Fibroblast of skin of back (primary cell): ENCODE measurements around the gene UNC5C.
A peak's percentile ranks its signal among the peaks of the same experiment; 100 is the strongest.
"Not testable (repeated sequence)": the region's sequence is repeated elsewhere in the genome, so short reads cannot be mapped to it uniquely, and the experiment has no call there.

Experiments used
- DNase-seq: peaks from one replicate; pipeline ENCODE4 v3.0.0-alpha.2; 2013

Gene UNC5C

GRCh38 chr4:95162867-95163266, 385.9 kb downstream of the UNC5C start:
- DNase-seq: no peak

DNA sequence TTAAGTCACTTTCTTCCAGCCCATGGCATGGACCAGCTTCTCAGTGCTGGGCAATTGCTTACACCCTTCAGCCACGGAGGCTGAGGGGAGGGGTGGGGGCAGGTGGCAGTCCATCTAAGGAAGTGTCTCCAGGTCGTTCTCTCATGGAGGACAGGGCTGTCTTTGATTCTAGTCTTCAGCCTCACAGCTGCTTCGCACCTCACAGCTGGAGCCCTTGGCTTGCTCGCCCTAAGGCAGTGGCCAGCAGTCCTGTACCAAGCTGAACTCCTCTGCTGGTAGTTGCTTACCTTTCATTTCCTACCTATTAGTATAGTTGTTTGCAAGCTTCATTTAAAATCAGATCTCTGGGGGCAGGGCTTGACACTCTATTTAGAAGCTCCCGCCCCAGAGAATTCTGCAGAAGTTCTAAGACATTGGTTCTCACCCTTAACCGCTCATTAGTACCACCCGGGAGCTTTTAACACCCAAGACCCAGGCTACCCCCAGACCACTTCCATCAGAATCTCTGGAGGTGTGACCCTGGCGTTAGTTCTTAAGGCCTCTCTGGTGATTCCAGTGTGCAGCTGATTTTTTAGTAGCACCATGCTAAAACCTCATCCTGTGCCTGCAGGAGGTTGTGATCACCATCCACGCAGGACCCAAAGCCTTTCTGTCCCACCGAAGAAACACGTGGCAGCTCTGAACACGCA, 386.8 kb downstream of the UNC5C start:
- DNase-seq: no peak

DNA sequence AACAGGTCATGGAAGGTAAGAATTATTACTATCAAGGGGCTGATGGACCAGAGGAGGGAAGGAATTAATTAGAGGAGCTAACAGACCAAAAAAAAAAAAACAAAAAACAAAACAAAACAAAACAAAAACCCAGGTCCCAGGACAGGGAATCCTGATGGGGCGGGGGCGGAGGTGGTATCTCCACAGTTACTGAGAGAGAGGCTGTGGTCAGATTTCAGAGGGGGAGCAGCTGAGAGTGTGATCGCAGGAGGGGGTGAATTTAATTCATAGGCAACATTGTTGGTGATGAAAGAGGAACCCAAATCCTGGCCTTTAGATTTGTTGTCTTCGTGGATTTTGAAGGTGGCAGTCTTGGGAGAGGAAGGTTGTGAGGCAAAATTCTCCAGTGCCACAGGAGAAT, 389.4 kb downstream of the UNC5C start:
- no peak for DNase-seq

- DNase-seq: no peak
Measured at GRCh38 chr4:95158626-95159025, 390.1 kb downstream of the UNC5C start.

DNA sequence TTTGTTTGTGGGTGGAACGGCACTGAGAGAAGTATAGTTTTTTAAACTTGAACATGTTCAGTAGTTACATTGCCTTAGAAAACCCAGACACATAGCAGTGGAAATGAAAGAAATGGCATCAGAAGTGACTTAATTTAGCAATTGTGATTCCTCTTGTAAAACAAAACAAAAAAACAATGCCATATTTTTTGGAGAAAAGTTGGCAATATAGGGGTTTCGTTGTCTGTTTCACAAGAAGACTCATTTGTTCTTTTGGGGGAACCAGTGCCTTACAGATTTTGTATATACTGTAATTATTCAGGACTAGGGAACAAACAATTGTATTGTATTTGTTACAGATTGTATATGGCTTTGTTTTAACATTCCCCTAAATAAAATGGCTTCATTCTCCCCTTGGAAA, 390.7 kb downstream of the UNC5C start:
- no peak for DNase-seq

DNA sequence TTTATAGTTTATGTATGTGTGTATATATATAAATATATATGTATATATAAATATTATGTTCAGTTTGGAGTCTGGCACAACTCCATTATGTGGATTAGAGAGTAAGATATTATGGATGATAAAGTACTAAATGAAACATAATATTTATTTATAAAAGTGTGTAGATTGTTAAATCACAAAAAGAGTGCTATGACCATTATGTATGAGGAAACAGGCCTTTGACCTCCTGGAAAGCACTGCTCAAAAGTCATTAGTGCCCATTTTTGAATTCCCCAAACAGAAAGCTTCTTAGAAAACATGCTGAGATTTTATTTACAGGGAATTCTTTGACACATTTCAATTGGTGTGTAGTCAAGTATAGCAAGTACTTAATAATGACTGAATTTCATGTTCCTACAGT, 391.2 kb downstream of the UNC5C start:
- DNase-seq: no peak

GRCh38 chr4:95156452-95156765, 392.4 kb downstream of the UNC5C start:
- no peak for DNase-seq

DNA sequence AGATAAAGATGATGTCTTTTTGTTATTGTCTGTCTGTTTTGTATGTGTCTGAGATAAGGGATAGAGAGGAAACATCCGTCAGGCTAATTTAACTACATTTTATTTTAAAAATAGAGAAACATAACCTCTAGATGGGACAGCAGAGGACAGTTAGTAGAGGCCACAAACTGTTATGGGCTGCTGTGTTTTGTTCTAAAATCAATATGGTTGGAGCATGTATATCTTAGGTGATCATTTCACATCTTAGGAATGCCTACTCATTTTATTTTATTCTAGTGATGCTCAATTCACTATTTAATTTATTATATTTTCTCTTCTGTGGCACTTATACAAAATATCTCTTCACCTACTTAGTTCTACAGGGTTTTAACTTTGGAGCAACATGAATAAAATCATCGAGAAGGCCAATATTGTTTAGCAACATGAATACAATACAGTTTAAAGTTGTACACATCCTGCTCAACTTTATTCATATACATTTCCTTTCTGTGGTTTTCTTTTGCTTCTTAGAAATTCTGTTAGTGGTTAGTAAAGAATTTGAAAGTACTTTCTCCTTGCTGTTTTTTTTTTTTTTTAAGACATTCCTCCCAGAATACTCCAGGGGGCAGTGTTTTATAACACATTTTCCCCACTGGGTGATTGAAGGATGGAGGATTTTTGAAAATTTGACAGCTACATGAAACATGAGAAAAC, 392.9 kb downstream of the UNC5C start:
- peak; percentile 67 for DNase-seq

DNA sequence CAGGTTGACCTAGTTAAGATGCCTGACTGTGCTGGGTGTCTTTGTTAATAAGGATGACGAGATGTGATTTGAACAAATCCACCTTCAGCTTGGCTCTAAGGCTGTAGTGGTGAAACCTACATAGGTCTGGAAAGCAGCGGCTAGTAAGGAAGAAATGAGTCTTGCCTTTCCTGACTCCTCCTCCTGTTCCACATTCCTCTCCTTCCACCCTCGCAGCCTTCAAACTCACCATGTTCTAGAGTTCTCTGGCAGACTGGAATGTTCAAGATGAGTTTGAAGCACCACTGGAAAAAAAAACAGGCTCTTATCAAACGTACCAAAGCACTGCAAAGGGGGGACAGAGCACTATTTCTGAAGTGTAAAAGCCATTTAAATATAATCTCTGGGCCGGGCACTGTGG, 395.6 kb downstream of the UNC5C start:
- DNase-seq: peak; percentile 33

- DNase-seq: no peak
Measured at GRCh38 chr4:95151255-95151654, 397.5 kb downstream of the UNC5C start.

DNA sequence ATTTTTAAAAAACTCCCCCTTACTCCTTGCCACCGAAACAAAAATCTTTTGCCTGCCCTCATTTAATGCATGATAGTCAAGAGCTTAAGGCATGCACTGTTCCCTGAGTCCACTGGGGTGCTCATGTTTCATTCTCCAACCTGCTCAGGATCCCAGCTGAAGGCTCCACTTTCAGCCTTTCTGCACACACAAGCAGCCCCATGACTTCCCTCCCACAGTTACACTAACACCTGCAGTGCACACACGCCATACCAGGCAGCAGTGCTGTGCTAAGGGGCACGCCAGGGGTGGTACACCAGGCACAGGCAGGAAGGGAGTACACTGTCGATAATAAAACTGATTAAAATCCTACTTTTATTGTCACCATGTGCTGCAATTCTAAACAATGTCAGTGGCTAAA, 405.8 kb downstream of the UNC5C start:
- DNase-seq: no peak

DNA sequence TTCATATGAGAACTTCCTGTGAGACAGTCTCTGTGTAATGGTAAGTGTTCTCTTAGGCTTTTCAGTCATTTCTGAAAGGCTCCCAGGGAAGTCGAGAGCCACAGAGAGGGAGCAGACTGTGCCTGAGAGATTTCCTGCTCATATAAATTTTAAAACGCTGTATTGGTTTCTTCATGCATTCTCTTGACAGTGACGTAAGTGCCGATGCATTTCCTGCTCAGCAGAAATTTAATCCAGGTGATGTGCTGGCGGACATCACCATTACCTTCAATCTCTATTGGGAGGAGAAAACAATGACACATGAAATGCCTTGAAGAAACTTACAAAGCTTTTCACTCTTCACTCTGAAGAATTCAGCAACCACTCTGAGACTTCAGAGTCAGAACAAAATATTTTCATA, 407.4 kb downstream of the UNC5C start:
- peak; percentile 39 for DNase-seq

- not testable (repeated sequence) for DNase-seq
Measured at GRCh38 chr4:95139424-95139823, 409.3 kb downstream of the UNC5C start.

- not testable (repeated sequence) for DNase-seq
Measured at GRCh38 chr4:95134016-95134415, 414.8 kb downstream of the UNC5C start.

DNA sequence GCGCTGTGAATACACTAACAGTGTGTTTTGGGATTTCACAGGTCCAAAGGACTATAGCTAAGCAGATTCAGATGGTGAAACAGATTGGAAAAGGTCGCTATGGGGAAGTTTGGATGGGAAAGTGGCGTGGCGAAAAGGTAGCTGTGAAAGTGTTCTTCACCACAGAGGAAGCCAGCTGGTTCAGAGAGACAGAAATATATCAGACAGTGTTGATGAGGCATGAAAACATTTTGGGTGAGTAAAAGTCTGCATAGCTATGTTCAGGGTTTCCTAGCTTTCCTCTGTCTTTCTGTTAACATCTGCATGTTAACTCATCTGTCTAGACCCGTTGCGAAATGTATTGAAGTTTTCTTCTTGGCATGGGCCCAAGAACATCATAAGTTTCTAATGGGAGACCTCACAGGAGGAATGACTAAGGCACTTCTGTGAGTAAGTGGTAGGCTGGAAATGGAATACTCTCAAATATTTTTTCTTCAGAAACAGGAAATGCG, 418.9 kb downstream of the UNC5C start:
- peak; percentile 100 for DNase-seq

DNA sequence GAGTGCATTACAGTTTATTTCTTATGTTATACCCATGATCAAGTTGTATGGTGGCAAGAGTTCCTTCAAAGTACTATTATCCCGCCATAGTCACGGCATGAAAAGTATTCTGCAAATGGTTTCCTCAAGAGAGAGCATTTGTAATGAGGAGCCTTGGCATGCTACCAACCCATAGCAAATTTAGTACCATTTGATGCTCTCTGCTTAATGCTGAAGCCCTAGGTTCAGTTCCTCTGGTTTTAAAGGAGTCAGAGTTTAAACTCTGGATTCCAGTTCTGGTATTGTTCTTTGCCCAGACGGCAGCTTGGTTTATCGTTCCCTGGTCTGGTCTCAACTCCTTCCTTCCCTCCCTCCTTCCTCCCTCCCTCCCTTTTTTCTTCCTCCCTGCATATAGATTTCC, 419.7 kb downstream of the UNC5C start:
- DNase-seq: peak; percentile 38

DNA sequence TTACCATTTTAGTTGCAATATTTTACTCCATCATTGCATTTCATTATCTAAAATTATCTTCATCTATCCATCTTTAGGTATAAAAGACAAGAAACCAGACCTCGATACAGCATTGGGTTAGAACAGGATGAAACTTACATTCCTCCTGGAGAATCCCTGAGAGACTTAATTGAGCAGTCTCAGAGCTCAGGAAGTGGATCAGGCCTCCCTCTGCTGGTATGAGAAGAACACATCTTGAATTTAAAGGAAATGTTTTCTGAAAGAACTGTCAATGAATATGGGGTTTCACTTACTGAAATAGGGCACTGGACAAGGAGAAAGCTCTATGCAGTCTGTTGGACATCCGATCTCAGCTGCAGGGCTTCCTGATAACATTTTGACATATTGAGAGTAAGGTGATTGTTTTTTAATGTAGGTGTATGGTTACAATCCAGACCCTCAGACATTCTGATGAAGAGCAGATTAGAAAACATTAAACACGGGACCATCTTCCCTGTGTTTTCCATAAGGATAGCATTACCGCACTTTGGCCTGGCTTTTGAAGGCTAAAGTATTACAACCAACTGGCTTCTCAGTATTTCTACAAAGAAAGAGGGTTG, 423.8 kb downstream of the UNC5C start:
- peak; percentile 77 for DNase-seq

DNA sequence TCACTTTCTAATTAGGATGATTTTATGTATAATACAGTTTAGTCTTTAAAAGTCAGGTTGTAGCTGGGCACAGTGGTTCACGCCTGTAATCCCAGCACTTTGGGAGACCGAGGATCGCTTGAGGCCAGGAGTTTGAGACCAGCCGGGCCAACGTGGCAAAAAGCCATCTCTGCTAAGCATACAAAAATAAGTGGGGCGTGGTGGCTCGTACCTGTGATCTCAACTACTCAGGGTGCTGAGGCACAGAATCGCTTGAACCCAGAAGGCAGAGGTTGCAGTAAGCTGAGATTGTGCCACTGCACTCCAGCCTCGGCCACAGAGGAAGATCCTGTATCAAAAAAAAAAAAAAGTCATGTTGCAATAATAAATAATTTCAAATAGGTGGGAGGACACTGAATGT, 426.8 kb downstream of the UNC5C start:
- no peak for DNase-seq

DNA sequence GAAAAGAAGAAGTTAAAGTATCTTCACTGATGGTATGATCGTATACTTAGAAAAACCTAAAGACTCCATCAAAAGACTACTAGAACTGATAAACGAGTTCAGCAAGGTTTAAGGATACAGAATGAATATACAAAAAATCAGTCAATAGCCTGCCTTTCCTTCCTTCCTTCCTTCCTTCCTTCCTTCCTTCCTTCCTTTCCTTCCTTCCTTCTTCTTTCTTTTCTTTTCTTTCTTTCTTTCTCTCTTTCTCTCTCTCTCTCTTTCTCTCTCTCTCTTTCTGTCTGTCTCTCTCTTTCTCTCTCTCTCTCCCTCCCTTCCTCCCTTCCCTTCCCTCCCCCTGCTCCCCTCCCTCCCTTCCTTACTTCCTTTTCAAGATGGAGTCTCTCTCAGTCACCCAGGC, 428.3 kb downstream of the UNC5C start:
- DNase-seq: no peak

- no peak for DNase-seq
Measured at GRCh38 chr4:95118497-95118896, 430.3 kb downstream of the UNC5C start.

DNA sequence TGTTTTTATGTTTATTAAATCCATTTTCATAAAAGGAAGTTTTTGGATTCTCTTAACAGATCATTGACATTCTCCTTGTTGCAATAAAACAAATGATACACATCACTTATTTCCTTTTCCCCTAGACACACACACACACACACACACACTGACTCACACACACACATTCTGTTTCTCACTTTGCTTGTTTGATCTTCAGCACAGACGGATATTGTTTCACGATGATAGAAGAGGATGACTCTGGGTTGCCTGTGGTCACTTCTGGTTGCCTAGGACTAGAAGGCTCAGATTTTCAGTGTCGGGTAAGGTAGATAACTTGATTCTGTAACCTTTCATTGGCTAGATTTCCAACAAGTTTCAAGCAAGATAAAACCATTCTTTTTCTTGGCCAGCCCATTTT, 434.3 kb downstream of the UNC5C start:
- DNase-seq: no peak
